Muscle layer of duodenum (tissue), 2 donors: ENCODE results near the gene FOXD1.

ENCODE experiments used
- H3K27ac ChIP-seq: one replicate; pipeline ENCODE4 v1.7.0; 2013; ENCODE audit warnings: mild to moderate bottlenecking, low read length
- H3K27me3 ChIP-seq: one replicate; pipeline ENCODE4 v1.7.0; 2013; ENCODE audit warnings: low read depth, mild to moderate bottlenecking, control low read depth, low read length
- H3K36me3 ChIP-seq, 2 donors: one replicate each; pipeline ENCODE4 v1.7.0; 2013; ENCODE audit warnings: low read length in 2 of 2, control low read depth in 1 of 2, mild to moderate bottlenecking in 1 of 2; ENCODE audit not compliant: insufficient read depth in 2 of 2, control insufficient read depth in 1 of 2
- H3K4me1 ChIP-seq, 2 donors: one replicate each; pipeline ENCODE4 v1.7.0; 2013; ENCODE audit warnings: low read length in 2 of 2, mild to moderate bottlenecking in 2 of 2, control low read depth in 1 of 2, moderate library complexity in 1 of 2; ENCODE audit not compliant: insufficient read depth in 2 of 2, control insufficient read depth in 1 of 2
- H3K4me3 ChIP-seq, 2 donors: one replicate each; pipeline ENCODE4 v1.7.0; 2013; ENCODE audit warnings: low read length in 2 of 2, low read depth in 1 of 2, mild to moderate bottlenecking in 1 of 2
- H3K9me3 ChIP-seq, 2 donors: one replicate each; pipeline ENCODE4 v1.7.0; 2013; ENCODE audit warnings: low read length in 2 of 2, control low read depth in 1 of 2, mild to moderate bottlenecking in 1 of 2; ENCODE audit not compliant: control insufficient read depth in 1 of 2
- donor health status: healthy.

FOXD1 gene

DNA sequence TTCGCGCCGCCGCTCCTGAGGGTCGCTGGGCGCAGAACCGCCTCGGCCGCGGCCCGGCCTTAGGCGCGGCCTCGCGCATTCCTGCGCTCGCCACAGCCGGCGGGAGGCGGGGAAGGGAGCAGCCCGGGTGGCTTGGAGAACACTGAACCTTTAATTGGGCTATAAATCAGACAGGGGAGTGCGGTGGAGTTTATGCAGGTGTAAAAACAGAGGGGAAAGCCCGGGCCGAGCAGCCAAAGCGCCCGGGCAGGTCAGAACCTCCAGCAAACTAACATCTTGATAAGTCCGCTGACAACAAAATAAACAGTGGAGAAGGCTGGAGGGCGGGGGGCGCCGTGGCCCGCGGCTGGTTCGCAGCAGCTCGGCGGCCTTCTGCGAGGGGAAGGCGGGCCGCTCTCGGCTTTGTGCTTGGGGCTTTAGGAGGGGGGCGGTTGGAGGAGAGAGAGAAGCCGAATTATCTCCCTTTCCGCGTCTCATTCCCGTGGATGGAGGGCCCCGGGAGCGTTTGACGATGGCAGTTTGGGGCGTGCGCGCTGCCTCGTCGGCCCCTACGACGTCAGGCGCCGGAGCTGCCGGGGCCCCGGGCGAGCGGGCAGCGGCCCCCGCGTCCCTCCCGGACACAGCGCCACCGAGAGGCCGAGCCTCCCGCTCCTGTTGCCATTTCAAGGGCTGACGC lies 11.3 kb downstream of the FOXD1 start:
- Histone ChIP-seq H3K4me3 (peak overlapping the region in 1 of 2 donors; percentile 44), H3K27ac (no peak overlapping the region), H3K9me3 (peaks cover 0 to 6% of the 10 kb centered on the region in 2 donors), H3K4me1 (peaks cover 0 to 13% of the 10 kb centered on the region in 2 donors), H3K36me3 (no peaks in the 10 kb centered on the region), H3K27me3 (peaks cover 72% of the 10 kb centered on the region)

DNA sequence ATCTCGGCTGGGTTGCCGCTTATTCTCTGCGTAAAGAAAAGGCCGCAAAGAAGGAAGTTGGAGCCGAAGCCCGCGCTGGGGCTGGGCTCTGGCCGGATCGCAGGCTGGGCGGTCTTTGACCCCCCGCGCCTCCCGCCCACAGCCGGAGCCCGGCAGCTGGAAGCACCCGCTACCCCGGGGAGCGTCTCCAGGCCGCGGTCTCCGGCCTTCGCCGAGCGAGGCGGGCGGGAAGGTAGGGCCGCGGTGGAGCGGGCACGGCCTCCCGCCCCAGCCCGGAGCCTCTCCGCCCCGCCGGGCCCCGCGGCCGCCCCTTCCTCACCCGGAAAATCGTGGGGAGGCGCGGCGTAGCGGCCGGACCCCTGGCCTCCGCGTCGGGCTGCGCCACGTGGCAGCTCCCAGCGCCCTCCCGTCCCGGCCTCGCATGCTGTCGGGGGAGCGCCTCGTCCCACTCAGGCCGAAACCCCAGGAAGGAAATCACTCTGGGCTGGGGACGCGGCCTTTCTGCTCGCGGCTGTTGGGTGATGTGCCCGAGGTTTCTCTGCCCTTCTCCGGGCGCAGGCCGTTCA lies 12.0 kb downstream of the FOXD1 start:
- no peak overlapping the region for H3K27ac ChIP-seq
- peaks cover 0 to 6% of the 10 kb centered on the region in 2 donors for H3K9me3 ChIP-seq
- H3K4me1 ChIP-seq, result peaks cover 0 to 13% of the 10 kb centered on the region in 2 donors
- H3K4me3 ChIP-seq, result peak overlapping the region in 1 of 2 donors; percentile 44
- H3K27me3 ChIP-seq, result peaks cover 66% of the 10 kb centered on the region
- no peaks in the 10 kb centered on the region for H3K36me3 ChIP-seq

DNA sequence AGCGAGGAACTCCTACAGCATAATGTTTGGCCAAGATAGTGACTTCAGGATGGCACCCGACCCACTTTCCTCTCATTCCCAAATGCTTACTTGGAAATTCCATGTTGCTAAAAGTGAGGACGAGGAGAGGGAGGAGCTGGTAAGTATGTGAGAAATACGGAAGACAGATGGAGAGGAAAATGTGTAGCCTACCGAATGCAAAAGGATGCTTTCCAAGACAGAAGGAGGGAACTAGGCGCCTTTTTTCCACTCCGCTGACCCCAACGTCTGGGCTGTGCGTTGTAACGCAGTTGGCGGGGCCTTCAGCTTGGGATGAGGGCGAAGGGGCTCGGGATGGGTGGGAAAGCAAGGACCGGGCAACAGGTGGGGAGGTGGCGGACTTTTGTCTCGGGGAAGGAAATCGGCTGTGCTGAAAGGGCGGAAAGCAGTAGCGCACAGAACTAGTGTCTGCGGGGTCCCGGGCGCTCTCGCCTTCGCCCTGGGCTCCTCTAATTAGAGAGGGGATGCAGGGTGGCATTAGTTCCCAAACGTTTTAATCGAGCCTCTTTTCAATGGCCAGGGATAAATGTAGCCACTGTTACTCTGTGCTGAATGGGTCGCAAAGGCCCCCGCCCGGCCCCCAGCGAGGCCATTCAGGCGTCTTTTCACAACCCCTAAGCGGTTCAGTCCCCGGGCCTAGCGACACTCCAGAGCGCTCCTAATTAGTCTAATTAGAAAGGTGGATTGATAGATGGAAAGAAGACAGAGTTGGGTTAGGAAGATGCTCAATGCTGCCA lies 12.6 kb downstream of the FOXD1 start:
- Histone ChIP-seq H3K4me3 (no peak overlapping the region), H3K27me3 (peaks cover 62% of the 10 kb centered on the region), H3K36me3 (no peaks in the 10 kb centered on the region), H3K9me3 (peaks cover 0 to 6% of the 10 kb centered on the region in 2 donors), H3K4me1 (peaks cover 0 to 13% of the 10 kb centered on the region in 2 donors), H3K27ac (no peak overlapping the region)

DNA sequence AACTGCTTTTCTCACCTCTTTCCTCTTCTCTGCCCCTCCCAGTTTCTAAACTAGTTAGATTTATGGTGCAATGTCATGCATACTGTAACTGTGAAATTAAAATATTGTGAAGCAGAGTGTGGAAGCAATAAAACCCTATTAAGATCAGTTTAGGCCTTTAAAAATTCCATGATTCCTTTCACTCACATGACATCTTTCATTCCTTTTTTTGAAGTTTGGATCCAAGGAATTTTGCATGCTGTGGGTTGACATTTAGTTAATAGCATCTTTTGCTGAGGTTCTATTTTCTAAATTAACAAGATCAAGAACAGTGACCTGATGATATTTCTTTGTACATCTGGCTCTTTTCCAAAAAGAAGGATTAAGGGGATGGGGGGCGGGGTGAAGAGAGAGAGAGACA lies 13.7 kb downstream of the FOXD1 start:
- Histone ChIP-seq H3K9me3 (peaks cover 0 to 6% of the 10 kb centered on the region in 2 donors), H3K4me3 (no peak overlapping the region), H3K27ac (no peak overlapping the region), H3K36me3 (no peaks in the 10 kb centered on the region), H3K4me1 (peaks cover 0 to 13% of the 10 kb centered on the region in 2 donors), H3K27me3 (peaks cover 54% of the 10 kb centered on the region)

DNA sequence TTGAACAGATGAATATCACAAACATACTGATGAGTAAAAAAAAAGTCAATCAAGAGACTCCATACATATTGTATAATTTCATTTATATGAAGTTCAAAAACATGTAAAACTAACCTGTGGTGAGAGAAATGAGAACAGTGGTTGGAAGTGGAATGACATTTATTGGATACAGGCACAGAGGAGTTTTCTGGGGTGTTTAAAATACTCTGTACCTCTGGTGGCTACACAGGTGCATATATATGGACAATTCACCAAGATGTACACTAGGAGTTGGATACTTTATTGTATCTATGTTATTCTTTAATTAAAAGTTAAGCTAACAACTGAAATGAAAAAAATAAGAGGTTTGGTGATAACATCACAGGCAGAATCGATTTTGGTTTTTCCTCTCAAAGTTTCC lies 14.1 kb downstream of the FOXD1 start:
- no peaks in the 10 kb centered on the region for H3K36me3 ChIP-seq
- peaks cover 0 to 13% of the 10 kb centered on the region in 2 donors for H3K4me1 ChIP-seq
- H3K9me3 ChIP-seq, result peaks cover 0 to 6% of the 10 kb centered on the region in 2 donors
- no peak overlapping the region for H3K27ac ChIP-seq
- peaks cover 49% of the 10 kb centered on the region for H3K27me3 ChIP-seq
- H3K4me3 ChIP-seq, result no peak overlapping the region

DNA sequence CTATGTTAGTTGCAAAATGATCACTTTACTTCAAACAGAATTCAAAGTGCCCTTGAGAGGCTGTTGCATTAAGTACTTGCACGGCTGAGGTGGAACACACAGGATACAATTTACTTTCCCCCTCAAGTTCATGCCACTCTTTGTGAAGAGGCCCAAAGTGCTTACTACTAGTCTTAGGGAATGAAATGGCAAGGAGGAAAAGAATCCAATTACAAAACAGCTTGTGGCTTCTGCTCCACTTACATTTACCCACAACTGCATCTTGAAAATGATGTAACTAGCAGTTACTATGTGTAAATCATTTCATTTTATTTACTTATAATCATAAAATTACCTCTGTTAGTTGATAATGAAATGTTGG lies 14.6 kb downstream of the FOXD1 start:
- Histone ChIP-seq H3K4me1 (peaks cover 0 to 13% of the 10 kb centered on the region in 2 donors), H3K27ac (no peak overlapping the region), H3K4me3 (no peak overlapping the region), H3K27me3 (peaks cover 45% of the 10 kb centered on the region), H3K9me3 (peaks cover 0 to 4% of the 10 kb centered on the region in 2 donors), H3K36me3 (no peaks in the 10 kb centered on the region)

DNA sequence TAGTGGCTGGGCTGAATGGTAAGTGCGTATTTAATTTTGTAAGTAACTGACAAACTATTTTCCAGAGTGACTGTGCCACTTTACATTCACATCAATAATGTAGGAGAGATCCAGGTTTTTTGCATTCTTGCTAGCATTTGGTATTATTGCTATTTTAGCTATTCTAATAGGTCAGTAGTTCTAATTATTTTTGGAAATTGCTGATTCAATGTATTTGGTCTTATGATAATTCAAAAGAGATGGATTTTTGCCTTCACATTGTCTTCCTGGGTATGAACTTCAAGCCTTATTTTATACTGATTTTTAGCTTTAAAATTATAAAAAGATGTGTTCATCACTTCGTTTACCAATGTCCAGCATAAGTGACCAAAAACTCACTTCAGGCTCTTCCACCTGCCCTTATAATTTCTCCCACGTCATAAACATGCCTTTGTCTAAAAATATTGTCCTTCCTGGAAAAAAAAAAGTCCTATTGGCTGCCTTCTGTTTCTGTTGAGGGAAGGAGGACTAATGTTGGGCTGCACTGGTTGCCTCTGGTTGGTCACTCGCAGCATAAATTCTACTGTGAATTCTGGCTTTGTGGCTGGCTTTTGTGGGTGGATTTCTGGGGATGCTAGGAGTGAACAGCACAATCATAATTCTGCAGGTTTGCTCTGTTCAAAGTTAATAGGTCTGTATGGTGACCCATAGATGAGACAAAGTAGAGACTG lies 15.2 kb downstream of the FOXD1 start:
- H3K4me1 ChIP-seq, result peaks cover 0 to 13% of the 10 kb centered on the region in 2 donors
- no peak overlapping the region for H3K4me3 ChIP-seq
- H3K9me3 ChIP-seq, result no peaks in the 10 kb centered on the region
- no peaks in the 10 kb centered on the region for H3K36me3 ChIP-seq
- H3K27ac ChIP-seq, result no peak overlapping the region
- H3K27me3 ChIP-seq, result peaks cover 40% of the 10 kb centered on the region

DNA sequence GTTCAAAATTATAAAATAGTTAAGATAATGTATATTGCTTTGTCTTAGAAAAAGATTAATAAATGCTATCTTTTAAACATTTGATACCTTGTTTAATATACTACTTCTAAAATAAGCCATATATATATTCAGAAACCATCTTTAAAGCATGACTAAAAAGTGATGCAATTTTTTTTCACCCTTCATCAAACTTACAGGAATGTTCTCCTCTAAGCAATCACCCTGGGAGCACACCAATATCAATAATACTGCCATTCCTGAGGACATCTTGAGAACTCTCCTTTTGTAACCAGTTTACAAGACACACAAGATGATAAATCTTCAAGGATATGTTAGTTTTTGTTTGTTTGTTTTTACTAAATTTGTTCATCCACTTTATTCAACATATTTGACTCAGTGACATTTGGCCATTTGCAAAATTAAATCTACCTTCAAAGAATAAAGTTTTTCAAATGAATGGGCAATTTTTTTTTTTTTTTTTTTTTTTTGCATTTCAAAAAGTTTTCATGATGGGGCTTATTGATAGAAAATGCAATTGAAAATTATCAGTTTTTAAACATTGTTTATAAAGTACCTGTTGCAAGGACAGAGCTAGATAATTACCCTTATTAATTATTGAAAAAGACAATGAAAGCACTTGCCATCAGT lies 17.2 kb downstream of the FOXD1 start:
- Histone ChIP-seq H3K27me3 (peaks cover 19% of the 10 kb centered on the region), H3K27ac (no peak overlapping the region), H3K36me3 (no peaks in the 10 kb centered on the region), H3K4me3 (no peak overlapping the region), H3K4me1 (peaks cover 0 to 3% of the 10 kb centered on the region in 2 donors), H3K9me3 (no peaks in the 10 kb centered on the region)

DNA sequence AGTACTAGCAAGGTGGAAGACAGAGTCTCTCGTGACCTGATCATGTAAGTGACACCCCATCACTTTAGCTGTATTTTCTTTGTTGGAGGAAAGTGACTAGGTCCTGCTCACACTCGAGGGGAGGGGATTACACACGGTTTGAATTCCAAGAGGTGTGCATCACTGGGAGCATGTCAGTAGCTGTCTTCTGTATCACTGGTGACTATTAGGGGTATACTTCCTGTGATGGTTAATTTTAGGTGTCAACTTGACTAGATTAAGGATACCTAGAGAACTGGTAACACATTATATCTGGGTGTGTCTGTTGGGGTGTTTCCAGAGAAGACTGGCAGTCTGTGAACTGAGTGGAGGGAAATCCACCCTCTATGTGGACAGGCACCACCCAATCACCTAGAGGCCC lies 22.5 kb downstream of the FOXD1 start:
- H3K27me3 ChIP-seq, result peaks cover 13% of the 10 kb centered on the region

DNA sequence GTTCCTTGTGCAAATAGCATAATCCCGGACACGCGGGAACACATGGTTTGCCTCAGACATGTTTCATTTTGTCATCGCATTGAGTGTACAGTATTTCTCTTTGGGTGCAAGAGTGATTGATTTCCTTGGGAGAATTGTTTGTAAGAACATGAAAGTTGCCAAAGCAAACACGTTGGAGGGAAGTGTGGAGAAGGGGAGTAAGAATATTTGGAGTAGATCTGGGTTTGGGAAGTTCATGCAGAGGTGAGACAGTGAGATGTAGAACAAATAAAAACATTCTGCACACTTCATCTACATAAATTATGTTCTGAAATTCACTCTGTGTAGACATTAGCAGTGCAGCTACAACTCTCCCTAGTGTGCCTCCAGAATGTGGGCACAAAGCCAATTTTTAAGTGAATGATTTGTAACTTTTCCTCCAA lies 24.0 kb downstream of the FOXD1 start:
- Histone ChIP-seq H3K4me3 (no peak overlapping the region), H3K27ac (no peak overlapping the region), H3K9me3 (no peaks in the 10 kb centered on the region), H3K27me3 (peaks cover 28% of the 10 kb centered on the region), H3K4me1 (peaks cover 0 to 10% of the 10 kb centered on the region in 2 donors), H3K36me3 (no peaks in the 10 kb centered on the region)

More for the DNA sequence above, 22.5 kb downstream of the FOXD1 start:
- no peaks in the 10 kb centered on the region for H3K36me3 ChIP-seq
- no peaks in the 10 kb centered on the region for H3K4me1 ChIP-seq
- no peak overlapping the region for H3K27ac ChIP-seq
- H3K4me3 ChIP-seq, result no peak overlapping the region
- no peaks in the 10 kb centered on the region for H3K9me3 ChIP-seq
